OCI-LY7 (cell line): ENCODE data around the gene RALB. TPM values are rescaled to one million over a fixed set of nuclear protein-coding genes. Genes with fewer than 3 reads are reported as not detected.

Source experiments
- BruUV-seq: library from RNA; stranded (reverse); fragments of 400-500 nt; replicated peaks from 2 replicates; lab custom pipeline; 2021; lab: Mats Ljungman, UMichigan
- CTCF ChIA-PET: fragments of 300-600 bp; sonication (Branson Sonifier 250); formaldehyde crosslinking; loops from one replicate; lab custom pipeline; 2022; ENCODE audit warnings: antibody characterized with exemption; ENCODE audit not compliant: unreplicated experiment; lab: Charles Lee
- POLR2A ChIA-PET: fragments of 300-600 bp; sonication (Branson Sonifier 250); formaldehyde crosslinking; loops from one replicate; lab custom pipeline; 2022; ENCODE audit warnings: antibody characterized with exemption; lab: Charles Lee
- DNase-seq: peaks from one replicate; pipeline ENCODE4 v3.0.0-alpha.2; 2015; ENCODE audit warnings: low spot score
- H2AFZ ChIP-seq: fragments of 200-600 bp; sonication (generic), shearing (Covaris generic); 2 replicates; pipeline ENCODE4 v1.6.1; 2014; ENCODE audit warnings: mild to moderate bottlenecking, antibody characterized with exemption, low read length, moderate library complexity
- H3K27ac ChIP-seq: fragments of 200-600 bp; sonication (generic); 2 replicates; pipeline ENCODE4 v1.5.1; 2014; ENCODE audit warnings: mixed run types, low read depth, mild to moderate bottlenecking, moderate library complexity, low read length, inconsistent platforms; ENCODE audit not compliant: poor library complexity, severe bottlenecking
- H3K36me3 ChIP-seq: fragments of 200-600 bp; sonication (generic); 2 replicates; pipeline ENCODE4 v1.6.1; 2014; ENCODE audit warnings: mild to moderate bottlenecking, antibody characterized with exemption, low read length, moderate library complexity, mixed read lengths; ENCODE audit not compliant: insufficient read depth
- H3K4me1 ChIP-seq: fragments of 200-600 bp; sonication (generic); 2 replicates; pipeline ENCODE4 v1.5.1; 2014; ENCODE audit warnings: mild to moderate bottlenecking, low read length; ENCODE audit not compliant: insufficient read depth, poor library complexity, severe bottlenecking
- H3K4me2 ChIP-seq: fragments of 200-600 bp; sonication (generic); 2 replicates; pipeline ENCODE4 v1.6.1; 2014; ENCODE audit warnings: mild to moderate bottlenecking, low read length
- H3K4me3 ChIP-seq: fragments of 200-600 bp; sonication (generic); 2 replicates; pipeline ENCODE4 v1.5.1; 2014; ENCODE audit warnings: mild to moderate bottlenecking, low read depth, low read length; ENCODE audit not compliant: poor library complexity, severe bottlenecking
- H3K79me2 ChIP-seq: fragments of 200-600 bp; sonication (generic); 2 replicates; pipeline ENCODE4 v1.6.1; 2016; ENCODE audit warnings: low read depth, mild to moderate bottlenecking, low read length, moderate library complexity, mixed read lengths; ENCODE audit not compliant: insufficient read depth
- H3K9me2 ChIP-seq: fragments of 200-600 bp; sonication (generic); 2 replicates; pipeline ENCODE4 v1.6.1; 2016; ENCODE audit warnings: mild to moderate bottlenecking, low read length, mixed read lengths; ENCODE audit not compliant: insufficient read depth
- H3K9me3 ChIP-seq: fragments of 200-600 bp; sonication (generic); 2 replicates; pipeline ENCODE4 v1.6.1; 2014; ENCODE audit warnings: mild to moderate bottlenecking, mixed run types, low read length, mixed read lengths
- H4K20me1 ChIP-seq: fragments of 200-600 bp; sonication (generic); 2 replicates; pipeline ENCODE4 v1.6.1; 2014; ENCODE audit warnings: mild to moderate bottlenecking, antibody characterized with exemption, low read length, moderate library complexity, mixed read lengths; ENCODE audit not compliant: insufficient read depth
- CTCF ChIP-seq: fragments of 200-600 bp; sonication (generic); conservative IDR thresholded peaks from 2 replicates; pipeline ENCODE4 v1.5.1; 2014; ENCODE audit warnings: mild to moderate bottlenecking, antibody characterized with exemption, low read length, moderate library complexity, mixed read lengths
- EZH2phosphoT487 ChIP-seq: fragments of 200-600 bp; sonication (generic); IDR thresholded peaks from 2 replicates; pipeline ENCODE4 v1.6.1; 2018; ENCODE audit warnings: low read depth, borderline replicate concordance, mild to moderate bottlenecking, mixed run types, antibody characterized with exemption, low read length, moderate library complexity, mixed read lengths
- intact Hi-C: fragments of 100-400 bp; cut with micrococcal nuclease; formaldehyde crosslinking; loops from one replicate; pipeline ENCODE4 v1.10.0; 2022; ENCODE audit not compliant: unreplicated experiment
- total RNA-seq, 2 experiments: library from RNA; depleted of rRNA in 1 of 2; stranded (reverse); fragments of >200 nt in 1 of 2; shearing (Covaris generic) in 1 of 2; gene quantifications; 2 replicates each; pipeline ENCODE4 v1.2.3, GENCODE V29; 2014 to 2022

RALB gene
- total RNA-seq, 2 experiments from 2014 or later: 16.2 to 23.6 TPM

- ChIA-PET CTCF (interaction anchor here (1.0 kb wide), 1 partner anchor 65 kb away, joined by 3 read pairs; no protein-coding TSS in a partner anchor), POLR2A (interaction anchor here (1.0 to 1.5 kb wide), 2 partner anchors 15 to 25 kb away, joined by 3 to 8 read pairs; no protein-coding TSS in a partner anchor)
- Histone ChIP-seq H3K9me3 (no peaks in the 10 kb centered on the region), H3K27ac (no peak overlapping the region), H3K79me2 (no peaks in the 10 kb centered on the region), H3K4me2 (no peak overlapping the region), H4K20me1 (no peaks in the 10 kb centered on the region), H3K36me3 (no peaks in the 10 kb centered on the region), H3K9me2 (no peaks in the 10 kb centered on the region), H3K4me1 (peaks cover under 1% of the 10 kb centered on the region), H3K4me3 (no peak overlapping the region), H2AFZ (no peak overlapping the region)
- TF ChIP-seq EZH2phosphoT487 (no peak), CTCF (no peak)
- intact Hi-C loops: no loop called here
- no TSS peak for BruUV-seq
- no peak for DNase-seq
These were observed 5.9 kb upstream of the RALB start for GRCh38 chr2:120246546-120247300.

GRCh38 chr2:120247851-120248250 is 4.8 kb upstream of the RALB start:
- peaks cover 5% of the 10 kb centered on the region for H3K4me1 ChIP-seq
- no peak overlapping the region for H3K4me3 ChIP-seq
- POLR2A ChIA-PET: interaction anchor here (1.5 kb wide), 1 partner anchor 16 kb away, joined by 8 read pairs; no protein-coding TSS in a partner anchor
- H2AFZ ChIP-seq: no peak overlapping the region
- H3K4me2 ChIP-seq: no peak overlapping the region
- H3K27ac ChIP-seq: no peak overlapping the region
- no TSS peak for BruUV-seq
- CTCF ChIA-PET: interaction anchor here (1.0 kb wide), 1 partner anchor 64 kb away, joined by 3 read pairs; no protein-coding TSS in a partner anchor
- intact Hi-C loops: no loop called here
- no peaks in the 10 kb centered on the region for H3K79me2 ChIP-seq
- H4K20me1 ChIP-seq: no peaks in the 10 kb centered on the region
- H3K36me3 ChIP-seq: no peaks in the 10 kb centered on the region
- no peak for DNase-seq
- no peaks in the 10 kb centered on the region for H3K9me2 ChIP-seq
- no peak for TF ChIP-seq CTCF
- TF ChIP-seq EZH2phosphoT487: no peak
- no peaks in the 10 kb centered on the region for H3K9me3 ChIP-seq

- Histone ChIP-seq H2AFZ (no peak overlapping the region), H3K4me3 (no peak overlapping the region), H3K9me3 (no peaks in the 10 kb centered on the region), H3K27ac (no peak overlapping the region), H4K20me1 (no peaks in the 10 kb centered on the region; the same call in none of the 2 replicates), H3K9me2 (no peaks in the 10 kb centered on the region), H3K36me3 (no peaks in the 10 kb centered on the region), H3K4me1 (peaks cover 12% of the 10 kb centered on the region), H3K4me2 (no peak overlapping the region), H3K79me2 (no peaks in the 10 kb centered on the region)
- no peak for DNase-seq
- intact Hi-C loops: no loop called here
- no TSS peak for BruUV-seq
- ChIA-PET CTCF (no interaction called here), POLR2A (interaction anchor here (1.7 kb wide), 1 partner anchor 17 kb away, joined by 5 read pairs; no protein-coding TSS in a partner anchor)
- TF ChIP-seq EZH2phosphoT487 (no peak), CTCF (no peak)
These were observed 2.0 kb upstream of the RALB start for GRCh38 chr2:120250640-120251039.
